H1 (cell line): ENCODE data around the gene PGAP2. TPM values are rescaled to one million over a fixed set of nuclear protein-coding genes. Genes with fewer than 3 reads are reported as not detected.

ENCODE experiments used
- ASH2L ChIP-seq: fragments of 200-600, 300-600 bp; sonication (generic); IDR thresholded peaks from one replicate; pipeline ENCODE4 v1.7.1; 2017; ENCODE audit warnings: low read length
- BACH1 ChIP-seq: IDR thresholded peaks from 2 replicates; pipeline ENCODE4 v1.6.1; 2012; ENCODE audit warnings: low read length, improper control_type of control experiment
- CHD1 ChIP-seq: IDR thresholded peaks from 2 replicates; pipeline ENCODE4 v1.6.1; 2012; ENCODE audit warnings: low read depth, low read length, improper control_type of control experiment
- CREB1 ChIP-seq: IDR thresholded peaks from 2 replicates; pipeline ENCODE4 v1.6.1; 2012; ENCODE audit warnings: inconsistent platforms
- E2F6 ChIP-seq: IDR thresholded peaks from 2 replicates; pipeline ENCODE4 v1.6.1; 2012; ENCODE audit warnings: inconsistent platforms
- EP300 ChIP-seq, 2 experiments: IDR thresholded peaks; 1 replicate in 1 of 2; 2 replicates in 1 of 2; pipeline ENCODE4 v1.6.1; 2011 to 2012; ENCODE audit warnings: low read depth in 2 of 2, low read length in 2 of 2, mild to moderate bottlenecking in 2 of 2, borderline replicate concordance in 1 of 2, inconsistent platforms in 1 of 2, moderate library complexity in 1 of 2
- HDAC2 ChIP-seq, 2 experiments: fragments of 300-600 bp in 1 of 2; sonication (generic) in 1 of 2; IDR thresholded peaks; 2 replicates each; pipeline ENCODE4 v1.6.1; 2011 to 2012; ENCODE audit warnings: low read depth in 2 of 2, low read length in 2 of 2, mild to moderate bottlenecking in 2 of 2, moderate library complexity in 2 of 2, borderline replicate concordance in 1 of 2, inconsistent platforms in 1 of 2
- HDAC6 ChIP-seq: IDR thresholded peaks from one replicate; pipeline ENCODE4 v1.7.1; 2012; ENCODE audit warnings: low read depth, mild to moderate bottlenecking, inconsistent platforms, low read length, moderate library complexity
- KDM4A ChIP-seq: IDR thresholded peaks from one replicate; pipeline ENCODE4 v1.7.1; 2012; ENCODE audit warnings: low read depth, mild to moderate bottlenecking, moderate library complexity, low read length, inconsistent platforms; ENCODE audit not compliant: severe bottlenecking
- MAX ChIP-seq: IDR thresholded peaks from 2 replicates; pipeline ENCODE4 v1.6.1; 2012; ENCODE audit warnings: inconsistent platforms
- NANOG ChIP-seq: IDR thresholded peaks from 2 replicates; pipeline ENCODE4 v1.6.1; 2011; ENCODE audit warnings: low read length, low read depth, mild to moderate bottlenecking, inconsistent platforms; ENCODE audit not compliant: insufficient read depth, poor library complexity, severe bottlenecking
- POU5F1 ChIP-seq: IDR thresholded peaks from 2 replicates; pipeline ENCODE4 v1.6.1; 2011; ENCODE audit warnings: low read depth, mild to moderate bottlenecking, low read length, moderate library complexity
- RAD21 ChIP-seq, 2 experiments: IDR thresholded peaks in 1 of 2; conservative IDR thresholded peaks in 1 of 2; 2 replicates each; pipeline ENCODE4 v1.6.1; 2011; ENCODE audit warnings: low read depth in 2 of 2, low read length in 2 of 2, improper control_type of control experiment in 1 of 2, inconsistent platforms in 1 of 2, mild to moderate bottlenecking in 1 of 2, moderate library complexity in 1 of 2
- RBBP5 ChIP-seq: IDR thresholded peaks from 2 replicates; pipeline ENCODE4 v1.7.1; 2012; ENCODE audit warnings: low read depth, mild to moderate bottlenecking, inconsistent platforms, low read length, moderate library complexity, borderline replicate concordance
- SAP30 ChIP-seq: fragments of 300-600 bp; sonication (generic); IDR thresholded peaks from 2 replicates; pipeline ENCODE4 v1.7.1; 2012; ENCODE audit warnings: low read length, moderate library complexity, mild to moderate bottlenecking, inconsistent platforms; ENCODE audit not compliant: insufficient read depth, insufficient replicate concordance
- SIN3A ChIP-seq, 2 experiments: IDR thresholded peaks in 1 of 2; conservative IDR thresholded peaks in 1 of 2; 2 replicates each; pipeline ENCODE4 v1.6.1; 2011 to 2012; ENCODE audit warnings: low read length in 2 of 2, improper control_type of control experiment in 1 of 2, low read depth in 1 of 2, mild to moderate bottlenecking in 1 of 2
- SIRT6 ChIP-seq: IDR thresholded peaks from one replicate; pipeline ENCODE4 v1.7.1; 2012; ENCODE audit warnings: low read length, inconsistent platforms
- SP1 ChIP-seq: IDR thresholded peaks from 2 replicates; pipeline ENCODE4 v1.6.1; 2011; ENCODE audit warnings: low read depth, low read length
- SP4 ChIP-seq: IDR thresholded peaks from 2 replicates; pipeline ENCODE4 v1.6.1; 2012; ENCODE audit warnings: low read length, inconsistent platforms
- TAF7 ChIP-seq: optimal IDR thresholded peaks from 2 replicates; pipeline ENCODE3; 2011; ENCODE audit warnings: low read depth, mild to moderate bottlenecking, inconsistent platforms, low read length, moderate library complexity, borderline replicate concordance
- TBP ChIP-seq: IDR thresholded peaks from 2 replicates; pipeline ENCODE4 v1.6.1; 2011; ENCODE audit warnings: low read depth, low read length, improper control_type of control experiment
- ZNF274 ChIP-seq: IDR thresholded peaks from 2 replicates; pipeline ENCODE4 v1.7.0; 2012; ENCODE audit warnings: low read length, borderline replicate concordance; ENCODE audit errors: extremely low read depth
- polyA plus RNA-seq, 7 experiments: library from polyadenylated mRNA; depleted of rRNA in 3 of 7; stranded (reverse) in 5 of 7; unstranded in 2 of 7; fragments of >200 nt in 5 of 7; fragments of 200-250 nt in 2 of 7; gene quantifications; 1 replicate in 5 of 7; 2 replicates in 1 of 7; 4 replicates in 1 of 7; pipeline versions ENCODE4 v1.2.1 to v1.2.3, GENCODE V29; 2011 to 2013; ENCODE audit warnings: missing spikeins in 2 of 7, mixed read lengths in 2 of 7
- total RNA-seq: library from RNA; stranded (reverse); fragmentation: NEBNext Ultra II Directional; extraction: Animal tissue kit (Norgen Biotek cat#: 25700); gene quantifications from 2 replicates; pipeline ENCODE4 v1.2.1, GENCODE V29; 2021

The PGAP2 gene
- total and polyA plus RNA-seq, 2 of the 8 experiments (the other 6 are each of a cell fraction or from before 2014, with no cell fraction given) = 56.5 to 106 TPM

GRCh38 chr11:3841426-3842350 lies 33.3 kb downstream of the PGAP2 start (continued):
- TF ChIP-seq ZNF274 = no peak
- no peak for TF ChIP-seq SP1
- TF ChIP-seq SIRT6 = no peak
- no peak for TF ChIP-seq TAF7
- no peak for TF ChIP-seq SAP30
- TF ChIP-seq SIN3A (conservative IDR thresholded peaks at IDR 0.05 in 1 of 2, IDR thresholded peaks at IDR 0.05 in 1 of 2; ENCODE audit: low read depth in 1 of 2, low read length in 2 of 2) = peak; percentile 61 to 72; a peak in 2 of 4 replicates
- peak; percentile 95 for TF ChIP-seq MAX
- TF ChIP-seq NANOG = no peak
- TF ChIP-seq HDAC6 = no peak
- 0 out of 3 replicates have a peak, but pooled peaks of 1 of the 2 experiments have one; percentile 6 for TF ChIP-seq EP300 (IDR thresholded peaks at IDR 0.05; ENCODE audit: borderline replicate concordance in 1 of 2, low read depth in 2 of 2, low read length in 2 of 2)
- no peak for TF ChIP-seq RBBP5
- peak; percentile 29; the same call in 1 of the 2 replicates for TF ChIP-seq TBP
- TF ChIP-seq CHD1 = no peak
- TF ChIP-seq HDAC2 (IDR thresholded peaks at IDR 0.05; ENCODE audit: borderline replicate concordance in 1 of 2, low read depth in 2 of 2, low read length in 2 of 2) = peak; percentile 27 to 84; a peak in 1 of 4 replicates
- peak; percentile 92 for TF ChIP-seq E2F6
- TF ChIP-seq BACH1 = no peak
- no peak for TF ChIP-seq POU5F1
- TF ChIP-seq RAD21 (IDR thresholded peaks at IDR 0.05 in 1 of 2, conservative IDR thresholded peaks at IDR 0.05 in 1 of 2; ENCODE audit: low read depth in 2 of 2, low read length in 2 of 2) = peak; percentile 40 to 68; a peak in 3 of 4 replicates
- no peak for TF ChIP-seq CREB1
- TF ChIP-seq SP4 = no peak
- peak; percentile 50 for TF ChIP-seq KDM4A
- peak; percentile 12 for TF ChIP-seq ASH2L
